ENCODE data around the gene ESCO1. TPM values are rescaled to one million over a fixed set of nuclear protein-coding genes. Genes with fewer than 3 reads are reported as not detected.

Gene ESCO1
- total and polyA plus RNA-seq, 2 experiments from 2014 or later = 50.4 to 56.8 TPM

- TF ChIP-seq ZNF462 (CRISPR knock-in tag; IDR thresholded peaks at IDR 0.05) = no peak
- TF ChIP-seq EZH2phosphoT487 (IDR thresholded peaks at IDR 0.05; ENCODE audit: unreplicated experiment) = no peak
- TF ChIP-seq EZH2 (IDR thresholded peaks at IDR 0.05; ENCODE audit: low read depth, unreplicated experiment) = no peak
- no peak for TF ChIP-seq JUNB (IDR thresholded peaks at IDR 0.05; ENCODE audit: unreplicated experiment)
- TF ChIP-seq ZNF331 (CRISPR knock-in tag; IDR thresholded peaks at IDR 0.05; ENCODE audit: low read depth) = no peak
- no peak for TF ChIP-seq NANOG (IDR thresholded peaks at IDR 0.05; ENCODE audit: borderline replicate concordance)
These were observed 74.6 kb downstream of the ESCO1 start (continued) for GRCh38 chr18:21525916-21526315.

- no peak overlapping the region for H2AFZ ChIP-seq
- H3K27me3 Mint-ChIP-seq (ENCODE audit: insufficient read depth, low read depth, poor library complexity) = no peaks in the 10 kb centered on the region
- H3K27ac ChIP-seq (ENCODE audit: low read depth) = no peak overlapping the region
- TF ChIP-seq ZNF114 (CRISPR knock-in tag; IDR thresholded peaks at IDR 0.05) (no peak), EZH2 (IDR thresholded peaks at IDR 0.05; ENCODE audit: low read depth, unreplicated experiment) (no peak), STAT1 (IDR thresholded peaks at IDR 0.05; ENCODE audit: unreplicated experiment) (no peak), ZNF331 (CRISPR knock-in tag; IDR thresholded peaks at IDR 0.05; ENCODE audit: low read depth) (no peak), REST (IDR thresholded peaks at IDR 0.05; ENCODE audit: unreplicated experiment) (no peak), POLR2AphosphoS5 (IDR thresholded peaks at IDR 0.05; ENCODE audit: low read depth) (no peak), CTCF (conservative IDR thresholded peaks at IDR 0.05; ENCODE audit: low read depth in 2 of 2) (no peak), JUNB (IDR thresholded peaks at IDR 0.05; ENCODE audit: unreplicated experiment) (no peak), EZH2phosphoT487 (IDR thresholded peaks at IDR 0.05; ENCODE audit: unreplicated experiment) (no peak)
These were observed 78.0 kb downstream of the ESCO1 start for GRCh38 chr18:21522530-21522929.

More at GRCh38 chr18:21522530-21522929, 78.0 kb downstream of the ESCO1 start:
- Histone ChIP-seq H3K4me2 (no peak overlapping the region), H3K9me2 (ENCODE audit: insufficient read depth) (no peaks in the 10 kb centered on the region), H3K79me2 (replicated peaks; ENCODE audit: insufficient read depth) (no peaks in the 10 kb centered on the region), H3K27me3 (ENCODE audit: insufficient read depth) (no peaks in the 10 kb centered on the region), H3K4me3 (no peak overlapping the region), H3K36me3 (ENCODE audit: insufficient read depth) (peaks cover 5% of the 10 kb centered on the region; the same call in 1 of the 2 replicates), H3F3A (replicated peaks; ENCODE audit: low read depth) (no peaks in the 10 kb centered on the region), H4K20me1 (replicated peaks; ENCODE audit: insufficient read depth) (no peaks in the 10 kb centered on the region), H3K4me1 (ENCODE audit: insufficient read depth) (no peaks in the 10 kb centered on the region)
- no peak for ATAC-seq
- DNase-seq (ENCODE audit: low spot score) = no peak
- peaks cover 13% of the 10 kb centered on the region for H3K36me3 Mint-ChIP-seq (ENCODE audit: low read depth)
- H3K9me3 Mint-ChIP-seq = no peaks in the 10 kb centered on the region
- no peak overlapping the region for H3K4me3 Mint-ChIP-seq
- no peaks in the 10 kb centered on the region for H3K4me1 Mint-ChIP-seq
- no peak overlapping the region for H3K27ac Mint-ChIP-seq

Data from GM23338 (cell line).